PC-9 (cell line): ENCODE results near the gene MMP24OS. TPM values are rescaled to one million over a fixed set of nuclear protein-coding genes. Genes with fewer than 3 reads are reported as not detected.

ENCODE experiments used
- BruUV-seq: library from RNA; stranded (reverse); fragments of 400-500 nt; replicated peaks from 2 replicates; lab custom pipeline; 2021; lab: Mats Ljungman, UMichigan
- CTCF ChIA-PET: fragments of 300-600 bp; sonication (Branson Sonifier 250); formaldehyde crosslinking; loops from one replicate; lab custom pipeline; 2022; ENCODE audit warnings: antibody characterized with exemption; lab: Charles Lee
- POLR2A ChIA-PET: fragments of 300-600 bp; sonication (Branson Sonifier 250); formaldehyde crosslinking; loops from one replicate; lab custom pipeline; 2022; ENCODE audit warnings: antibody characterized with exemption; ENCODE audit not compliant: unreplicated experiment; lab: Charles Lee
- DNase-seq, 2 experiments: peaks; one replicate each; pipeline versions ENCODE4 v3.0.0 to v3.0.0-alpha.2; 2015 to 2022; ENCODE audit warnings: mixed read lengths in 1 of 2
- H2AFZ ChIP-seq: fragments of 200-600 bp; sonication (generic); 2 replicates; pipeline ENCODE4 v1.8.1; 2017; ENCODE audit warnings: antibody characterized with exemption
- H3F3A ChIP-seq: fragments of 200-600 bp; sonication (generic); 2 replicates; pipeline ENCODE4 v1.8.1; 2017; ENCODE audit warnings: antibody characterized with exemption, mild to moderate bottlenecking, low read depth; ENCODE audit not compliant: insufficient read depth
- H3K27ac ChIP-seq: fragments of 200-600 bp; sonication (generic); 2 replicates; pipeline ENCODE4 v1.6.1; 2016; ENCODE audit warnings: mixed run types
- H3K27me3 ChIP-seq: fragments of 200-600 bp; sonication (generic); 2 replicates; pipeline ENCODE4 v1.6.1; 2016; ENCODE audit warnings: low read depth, mixed run types; ENCODE audit not compliant: insufficient read depth
- H3K36me3 ChIP-seq: fragments of 200-600 bp; sonication (generic); 2 replicates; pipeline ENCODE4 v1.6.1; 2016; ENCODE audit warnings: low read depth, mixed run types
- H3K4me1 ChIP-seq: fragments of 200-600 bp; sonication (generic); replicated peaks from 2 replicates; pipeline ENCODE4 v1.6.1; 2016; ENCODE audit warnings: mixed run types; ENCODE audit not compliant: insufficient read depth
- H3K4me2 ChIP-seq: fragments of 200-600 bp; sonication (generic); 2 replicates; pipeline ENCODE4 v1.6.1; 2017; ENCODE audit warnings: mixed run types
- H3K4me3 ChIP-seq: fragments of 200-600 bp; sonication (generic); 2 replicates; pipeline ENCODE4 v1.6.1; 2016; ENCODE audit warnings: mixed run types
- H3K79me2 ChIP-seq: fragments of 200-600 bp; sonication (generic); 2 replicates; pipeline ENCODE4 v1.6.1; 2017; ENCODE audit warnings: low read depth, mixed run types
- H3K9me2 ChIP-seq: fragments of 200-600 bp; sonication (generic); 2 replicates; pipeline ENCODE4 v1.8.1; 2017; ENCODE audit warnings: mild to moderate bottlenecking; ENCODE audit not compliant: insufficient read depth
- H3K9me3 ChIP-seq: fragments of 200-600 bp; sonication (generic); 2 replicates; pipeline ENCODE4 v1.8.1; 2016; ENCODE audit warnings: low read depth; ENCODE audit not compliant: insufficient read depth
- H4K20me1 ChIP-seq: fragments of 200-600 bp; sonication (generic); 2 replicates; pipeline ENCODE4 v1.8.1; 2017; ENCODE audit not compliant: insufficient read depth
- CTCF ChIP-seq: fragments of 200-600 bp; sonication (generic); conservative IDR thresholded peaks from 2 replicates; pipeline ENCODE4 v1.6.1; 2017; ENCODE audit warnings: mixed run types, antibody characterized with exemption, mild to moderate bottlenecking, moderate library complexity
- EZH2 ChIP-seq: fragments of 200-600 bp; sonication (generic); IDR thresholded peaks from 2 replicates; pipeline ENCODE4 v1.8.0; 2017; ENCODE audit warnings: antibody characterized with exemption, low read depth
- intact Hi-C: fragments of 100-400 bp; cut with micrococcal nuclease; formaldehyde crosslinking; loops from one replicate; pipeline ENCODE4 v1.10.0; 2022; ENCODE audit not compliant: unreplicated experiment
- total RNA-seq: library from RNA; stranded (reverse); gene quantifications from 2 replicates; pipeline ENCODE4 v1.2.3, GENCODE V29; 2021

MMP24OS gene
- total RNA-seq, 1 experiment from 2014 or later: 59.3 TPM

- H3F3A ChIP-seq: no peaks in the 10 kb centered on the region; the same call in 1 of the 2 replicates
- H3K9me3 ChIP-seq: no peaks in the 10 kb centered on the region
- ChIA-PET POLR2A (no interaction called here), CTCF (no interaction called here)
- no peaks in the 10 kb centered on the region for H3K27me3 ChIP-seq
- no peak overlapping the region for H3K27ac ChIP-seq
- no peaks in the 10 kb centered on the region for H4K20me1 ChIP-seq
- no peak for DNase-seq
- H3K9me2 ChIP-seq: no peaks in the 10 kb centered on the region
- H3K4me1 ChIP-seq: peaks cover 14% of the 10 kb centered on the region
- no peak overlapping the region for H3K4me2 ChIP-seq
- intact Hi-C loops: no loop called here
- BruUV-seq: no TSS peak
- TF ChIP-seq EZH2: no peak
- no peak for TF ChIP-seq CTCF
- H2AFZ ChIP-seq: no peak overlapping the region
- H3K36me3 ChIP-seq: no peaks in the 10 kb centered on the region
- H3K4me3 ChIP-seq: no peak overlapping the region
- H3K79me2 ChIP-seq: no peaks in the 10 kb centered on the region
These were observed 17.5 kb downstream of the MMP24OS start for GRCh38 chr20:35260426-35260825.

DNA sequence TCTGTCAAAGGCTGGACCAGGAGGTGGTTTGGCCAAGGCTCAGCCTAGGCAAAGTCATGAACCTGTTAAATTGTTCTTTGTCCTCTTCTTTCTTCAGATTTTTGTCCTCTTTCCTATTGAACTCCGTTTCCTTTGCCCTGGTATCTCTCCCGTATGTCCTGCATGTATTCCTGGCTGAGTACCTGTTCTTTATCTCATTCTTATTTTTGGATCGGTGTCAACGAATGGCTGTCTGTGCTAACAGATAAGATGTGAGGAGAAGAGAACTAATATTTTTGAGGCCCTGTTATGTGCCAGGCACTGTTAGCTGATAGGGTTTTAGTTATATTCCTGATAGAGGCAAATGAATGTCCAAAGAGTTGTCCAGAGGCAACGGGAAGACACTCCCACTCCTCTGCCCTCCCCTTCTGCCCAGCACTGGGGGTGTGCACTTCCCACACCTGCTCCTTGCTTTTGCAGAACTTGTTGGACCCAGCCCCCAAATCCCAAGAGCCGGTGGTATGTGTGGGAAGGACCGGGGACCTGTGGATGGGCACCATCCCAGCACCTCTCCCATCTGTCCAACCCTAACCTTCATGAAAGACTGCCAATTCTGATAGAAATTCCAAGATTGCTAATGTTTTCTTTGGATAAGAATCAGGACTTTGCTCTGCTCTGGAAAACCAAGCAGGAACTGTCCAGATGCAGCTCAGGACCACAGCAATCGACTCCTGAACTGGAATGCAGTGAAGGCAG lies 20.6 kb downstream of the MMP24OS start:
- no peak overlapping the region for H3K27ac ChIP-seq
- H3F3A ChIP-seq: 0 out of 2 replicates have a peak, but pooled peaks cover 2% of the 10 kb centered on the region
- H3K4me3 ChIP-seq: no peak overlapping the region
- no peaks in the 10 kb centered on the region for H3K27me3 ChIP-seq
- CTCF ChIA-PET: no interaction called here
- H3K9me2 ChIP-seq: no peaks in the 10 kb centered on the region
- H2AFZ ChIP-seq: no peak overlapping the region
- no peak for DNase-seq
- no peaks in the 10 kb centered on the region for H3K9me3 ChIP-seq
- H3K36me3 ChIP-seq: no peaks in the 10 kb centered on the region
- intact Hi-C loops: no loop called here
- H3K4me1 ChIP-seq: no peaks in the 10 kb centered on the region
- no peaks in the 10 kb centered on the region for H4K20me1 ChIP-seq
- TF ChIP-seq EZH2: no peak
- no peak for TF ChIP-seq CTCF
- H3K4me2 ChIP-seq: no peak overlapping the region
- H3K79me2 ChIP-seq: no peaks in the 10 kb centered on the region
- BruUV-seq: no TSS peak
- POLR2A ChIA-PET: no interaction called here

- TF ChIP-seq CTCF (no peak), EZH2 (no peak)
- intact Hi-C loops: no loop called here
- H3K4me2 ChIP-seq: no peak overlapping the region
- no peaks in the 10 kb centered on the region for H3K9me3 ChIP-seq
- no peaks in the 10 kb centered on the region for H4K20me1 ChIP-seq
- no peak overlapping the region for H3K27ac ChIP-seq
- H3K36me3 ChIP-seq: no peaks in the 10 kb centered on the region
- H3K79me2 ChIP-seq: no peaks in the 10 kb centered on the region
- 0 out of 2 replicates have a peak, but pooled peaks cover 5% of the 10 kb centered on the region for H3F3A ChIP-seq
- POLR2A ChIA-PET: interaction anchor here (0.6 kb wide), 1 partner anchor 544 kb away, joined by 4 read pairs; no protein-coding TSS in a partner anchor
- no peak overlapping the region for H2AFZ ChIP-seq
- no peaks in the 10 kb centered on the region for H3K9me2 ChIP-seq
- BruUV-seq: no TSS peak
- H3K4me3 ChIP-seq: no peak overlapping the region
- no peak for DNase-seq
- CTCF ChIA-PET: no interaction called here
- no peaks in the 10 kb centered on the region for H3K27me3 ChIP-seq
- H3K4me1 ChIP-seq: no peaks in the 10 kb centered on the region
These were observed 23.4 kb downstream of the MMP24OS start for GRCh38 chr20:35254448-35254999.
